ENCODE measurements around the gene TEX14.
A peak's percentile ranks its signal among the peaks of the same experiment; 100 is the strongest.

The TEX14 gene

GRCh38 chr17:58624751-58625150 lies 67.1 kb downstream of the TEX14 start:
- Mint-ChIP-seq H3K36me3 (ENCODE audit: low read depth) (no peaks in the 10 kb centered on the region), H3K4me1 (ENCODE audit: low read depth) (no peaks in the 10 kb centered on the region), H3K4me3 (no peak overlapping the region), H3K9me3 (no peaks in the 10 kb centered on the region), H3K27me3 (ENCODE audit: low read depth) (no peaks in the 10 kb centered on the region), H3K27ac (no peak overlapping the region)
- no peak for DNase-seq (ENCODE audit: low spot score)

GRCh38 chr17:58621174-58621573 lies 70.7 kb downstream of the TEX14 start:
- no peak for DNase-seq (ENCODE audit: low spot score)
- Mint-ChIP-seq H3K4me1 (ENCODE audit: low read depth) (peaks cover 2% of the 10 kb centered on the region), H3K9me3 (no peaks in the 10 kb centered on the region), H3K27me3 (ENCODE audit: low read depth) (no peaks in the 10 kb centered on the region), H3K4me3 (no peak overlapping the region), H3K27ac (no peak overlapping the region), H3K36me3 (ENCODE audit: low read depth) (no peaks in the 10 kb centered on the region)

- Mint-ChIP-seq H3K36me3 (ENCODE audit: low read depth) (no peaks in the 10 kb centered on the region), H3K4me3 (no peak overlapping the region), H3K27ac (no peak overlapping the region), H3K27me3 (ENCODE audit: low read depth) (no peaks in the 10 kb centered on the region), H3K9me3 (no peaks in the 10 kb centered on the region), H3K4me1 (ENCODE audit: low read depth) (peaks cover 20% of the 10 kb centered on the region)
- no peak for DNase-seq (ENCODE audit: low spot score)
These were observed 73.5 kb downstream of the TEX14 start for GRCh38 chr17:58618336-58618735.

- Mint-ChIP-seq H3K4me3 (no peak overlapping the region), H3K27me3 (ENCODE audit: low read depth) (no peaks in the 10 kb centered on the region), H3K36me3 (ENCODE audit: low read depth) (no peaks in the 10 kb centered on the region), H3K4me1 (ENCODE audit: low read depth) (peaks cover 20% of the 10 kb centered on the region), H3K9me3 (no peaks in the 10 kb centered on the region), H3K27ac (no peak overlapping the region)
- no peak for DNase-seq (ENCODE audit: low spot score)
These were observed 74.3 kb downstream of the TEX14 start for GRCh38 chr17:58617563-58617962.

GRCh38 chr17:58615768-58616659 lies 75.8 kb downstream of the TEX14 start:
- H3K27me3 Mint-ChIP-seq (ENCODE audit: low read depth), result no peaks in the 10 kb centered on the region
- peaks cover 20% of the 10 kb centered on the region for H3K4me1 Mint-ChIP-seq (ENCODE audit: low read depth)
- DNase-seq (ENCODE audit: low spot score), result no peak
- H3K36me3 Mint-ChIP-seq (ENCODE audit: low read depth), result no peaks in the 10 kb centered on the region
- peak overlapping the region; percentile 17 for H3K4me3 Mint-ChIP-seq
- no peaks in the 10 kb centered on the region for H3K9me3 Mint-ChIP-seq
- H3K27ac Mint-ChIP-seq, result no peak overlapping the region

GRCh38 chr17:58614859-58615459 lies 76.9 kb downstream of the TEX14 start:
- H3K9me3 Mint-ChIP-seq, result no peaks in the 10 kb centered on the region
- H3K4me1 Mint-ChIP-seq (ENCODE audit: low read depth), result peaks cover 20% of the 10 kb centered on the region
- no peak overlapping the region for H3K27ac Mint-ChIP-seq
- H3K4me3 Mint-ChIP-seq, result no peak overlapping the region
- no peaks in the 10 kb centered on the region for H3K36me3 Mint-ChIP-seq (ENCODE audit: low read depth)
- H3K27me3 Mint-ChIP-seq (ENCODE audit: low read depth), result no peaks in the 10 kb centered on the region
- no peak for DNase-seq (ENCODE audit: low spot score)

GRCh38 chr17:58611331-58611730 lies 80.5 kb downstream of the TEX14 start:
- Mint-ChIP-seq H3K27me3 (ENCODE audit: low read depth) (no peaks in the 10 kb centered on the region), H3K27ac (no peak overlapping the region), H3K36me3 (ENCODE audit: low read depth) (no peaks in the 10 kb centered on the region)

GRCh38 chr17:58606934-58607333 lies 84.9 kb downstream of the TEX14 start:
- H3K4me1 Mint-ChIP-seq (ENCODE audit: low read depth), result peaks cover 4% of the 10 kb centered on the region
- no peak overlapping the region for H3K4me3 Mint-ChIP-seq
- no peaks in the 10 kb centered on the region for H3K9me3 Mint-ChIP-seq
- DNase-seq (ENCODE audit: low spot score), result no peak
- H3K27me3 Mint-ChIP-seq (ENCODE audit: low read depth), result no peaks in the 10 kb centered on the region
- no peaks in the 10 kb centered on the region for H3K36me3 Mint-ChIP-seq (ENCODE audit: low read depth)
- H3K27ac Mint-ChIP-seq, result no peak overlapping the region

More at GRCh38 chr17:58611331-58611730, 80.5 kb downstream of the TEX14 start:
- Mint-ChIP-seq H3K9me3 (no peaks in the 10 kb centered on the region), H3K4me1 (ENCODE audit: low read depth) (peaks cover 18% of the 10 kb centered on the region), H3K4me3 (no peak overlapping the region)
- no peak for DNase-seq (ENCODE audit: low spot score)

GRCh38 chr17:58605986-58606385 lies 85.9 kb downstream of the TEX14 start:
- Mint-ChIP-seq H3K27me3 (ENCODE audit: low read depth) (no peaks in the 10 kb centered on the region), H3K36me3 (ENCODE audit: low read depth) (no peaks in the 10 kb centered on the region), H3K9me3 (no peaks in the 10 kb centered on the region), H3K4me1 (ENCODE audit: low read depth) (peaks cover 4% of the 10 kb centered on the region), H3K4me3 (no peak overlapping the region), H3K27ac (no peak overlapping the region)
- DNase-seq (ENCODE audit: low spot score), result no peak

GRCh38 chr17:58605470-58605869 lies 86.4 kb downstream of the TEX14 start:
- no peak for DNase-seq (ENCODE audit: low spot score)
- Mint-ChIP-seq H3K36me3 (ENCODE audit: low read depth) (no peaks in the 10 kb centered on the region), H3K27me3 (ENCODE audit: low read depth) (no peaks in the 10 kb centered on the region), H3K9me3 (no peaks in the 10 kb centered on the region), H3K27ac (no peak overlapping the region), H3K4me3 (no peak overlapping the region), H3K4me1 (ENCODE audit: low read depth) (peaks cover 4% of the 10 kb centered on the region)

GRCh38 chr17:58601976-58602375 lies 89.9 kb downstream of the TEX14 start:
- Mint-ChIP-seq H3K4me1 (ENCODE audit: low read depth) (peaks cover 4% of the 10 kb centered on the region), H3K4me3 (no peak overlapping the region), H3K36me3 (ENCODE audit: low read depth) (no peaks in the 10 kb centered on the region), H3K9me3 (no peaks in the 10 kb centered on the region), H3K27ac (no peak overlapping the region), H3K27me3 (ENCODE audit: low read depth) (no peaks in the 10 kb centered on the region)
- DNase-seq (ENCODE audit: low spot score), result no peak

GRCh38 chr17:58597371-58597770 lies 94.5 kb downstream of the TEX14 start:
- H3K36me3 Mint-ChIP-seq (ENCODE audit: low read depth), result no peaks in the 10 kb centered on the region
- no peaks in the 10 kb centered on the region for H3K27me3 Mint-ChIP-seq (ENCODE audit: low read depth)
- no peaks in the 10 kb centered on the region for H3K4me1 Mint-ChIP-seq (ENCODE audit: low read depth)
- DNase-seq (ENCODE audit: low spot score), result no peak
- H3K9me3 Mint-ChIP-seq, result no peaks in the 10 kb centered on the region
- H3K27ac Mint-ChIP-seq, result no peak overlapping the region
- H3K4me3 Mint-ChIP-seq, result no peak overlapping the region

- no peaks in the 10 kb centered on the region for H3K4me1 Mint-ChIP-seq (ENCODE audit: low read depth)
- no peaks in the 10 kb centered on the region for H3K36me3 Mint-ChIP-seq (ENCODE audit: low read depth)
- no peak overlapping the region for H3K4me3 Mint-ChIP-seq
- H3K9me3 Mint-ChIP-seq, result no peaks in the 10 kb centered on the region
- no peaks in the 10 kb centered on the region for H3K27me3 Mint-ChIP-seq (ENCODE audit: low read depth)
- DNase-seq (ENCODE audit: low spot score), result no peak
- H3K27ac Mint-ChIP-seq, result no peak overlapping the region
These were observed 96.6 kb downstream of the TEX14 start for GRCh38 chr17:58595194-58595792.

- no peaks in the 10 kb centered on the region for H3K36me3 Mint-ChIP-seq (ENCODE audit: low read depth)
- DNase-seq (ENCODE audit: low spot score), result no peak
- no peaks in the 10 kb centered on the region for H3K4me1 Mint-ChIP-seq (ENCODE audit: low read depth)
- no peaks in the 10 kb centered on the region for H3K9me3 Mint-ChIP-seq
- no peaks in the 10 kb centered on the region for H3K27me3 Mint-ChIP-seq (ENCODE audit: low read depth)
- H3K27ac Mint-ChIP-seq, result no peak overlapping the region
- H3K4me3 Mint-ChIP-seq, result no peak overlapping the region
These were observed 98.7 kb downstream of the TEX14 start for GRCh38 chr17:58593123-58593522.
